K562 (cell line): Measurements from ENCODE around the gene AP4E1. TPM values are rescaled to one million over a fixed set of nuclear protein-coding genes. Genes with fewer than 3 reads are reported as not detected.

Source experiments
- ARHGAP35 ChIP-seq: fragments of 450-650 bp; IDR thresholded peaks from 2 replicates; pipeline ENCODE4 v1.6.1; 2018; ENCODE audit not compliant: partially characterized antibody
- CCNT2 ChIP-seq: IDR thresholded peaks from 2 replicates; pipeline ENCODE4 v1.6.1; 2011; ENCODE audit warnings: borderline replicate concordance, low read depth, mild to moderate bottlenecking, moderate library complexity, mixed read lengths, low read length; ENCODE audit not compliant: insufficient read length; ENCODE audit errors: extremely low read depth
- GABPA ChIP-seq: fragments of 200-800 bp; sonication (Bioruptor generic); conservative IDR thresholded peaks from 2 replicates; pipeline ENCODE4 v1.6.1; 2016; ENCODE audit warnings: low read depth, missing genetic modification characterization, missing compliant biosample characterization
- MAFK ChIP-seq: IDR thresholded peaks from 2 replicates; pipeline ENCODE4 v1.6.1; 2011; ENCODE audit warnings: low read length, improper control_type of control experiment
- MBD1 ChIP-seq: fragments of 250-450 bp; sonication (Bioruptor Pico); IDR thresholded peaks from 2 replicates; pipeline ENCODE4 v1.8.0; 2022; ENCODE audit warnings: inconsistent platforms
- RERE ChIP-seq: sonication (generic); formaldehyde crosslinking; IDR thresholded peaks from 2 replicates; pipeline ENCODE4 v1.8.0; 2023; ENCODE audit warnings: missing genetic modification reagents, mild to moderate bottlenecking, borderline replicate concordance
- ZNF124 ChIP-seq: sonication (generic); formaldehyde crosslinking; IDR thresholded peaks from 2 replicates; pipeline ENCODE4 v1.8.1; 2022; ENCODE audit warnings: missing genetic modification reagents
- ZNF407 ChIP-seq: fragments of 450-650 bp; IDR thresholded peaks from 2 replicates; pipeline ENCODE4 v1.6.1; 2016; ENCODE audit warnings: low read depth
- ZNF830 ChIP-seq: fragments of 250-450 bp; sonication (Bioruptor Pico); IDR thresholded peaks from 2 replicates; pipeline ENCODE4 v1.5.0; 2021; ENCODE audit warnings: mild to moderate bottlenecking
- polyA plus RNA-seq, 8 experiments: library from polyadenylated mRNA; depleted of rRNA in 4 of 8; stranded (reverse) in 5 of 8; unstranded in 3 of 8; fragments of >200 nt; fragmentation: Nextera tagmentation in 2 of 8; fragmentation: Illumina TruSeq in 1 of 8; extraction: Ambion mirVana in 2 of 8; extraction: Trizol in 1 of 8; gene quantifications; 2 replicates each; pipeline versions ENCODE4 v1.2.1 to v1.2.3, GENCODE V29; 2011 to 2014; ENCODE audit warnings: inconsistent platforms in 1 of 8, missing spikeins in 1 of 8
- total RNA-seq, 7 experiments: library from RNA; depleted of rRNA in 6 of 7; stranded (reverse); fragments of >200 nt in 6 of 7; fragmentation: Illumina TruSeq in 2 of 7; extraction: Trizol in 2 of 7; gene quantifications; 2 replicates each; pipeline versions ENCODE4 v1.2.1 to v1.2.3, GENCODE V29; 2011 to 2021; ENCODE audit warnings: low replicate concordance in 1 of 7

Gene AP4E1
- total and polyA plus RNA-seq, 9 of the 15 experiments (the other 6 are each of a cell fraction or from before 2014, with no cell fraction given) = 1.3 to 11.5 (median 4.4) TPM

DNA sequence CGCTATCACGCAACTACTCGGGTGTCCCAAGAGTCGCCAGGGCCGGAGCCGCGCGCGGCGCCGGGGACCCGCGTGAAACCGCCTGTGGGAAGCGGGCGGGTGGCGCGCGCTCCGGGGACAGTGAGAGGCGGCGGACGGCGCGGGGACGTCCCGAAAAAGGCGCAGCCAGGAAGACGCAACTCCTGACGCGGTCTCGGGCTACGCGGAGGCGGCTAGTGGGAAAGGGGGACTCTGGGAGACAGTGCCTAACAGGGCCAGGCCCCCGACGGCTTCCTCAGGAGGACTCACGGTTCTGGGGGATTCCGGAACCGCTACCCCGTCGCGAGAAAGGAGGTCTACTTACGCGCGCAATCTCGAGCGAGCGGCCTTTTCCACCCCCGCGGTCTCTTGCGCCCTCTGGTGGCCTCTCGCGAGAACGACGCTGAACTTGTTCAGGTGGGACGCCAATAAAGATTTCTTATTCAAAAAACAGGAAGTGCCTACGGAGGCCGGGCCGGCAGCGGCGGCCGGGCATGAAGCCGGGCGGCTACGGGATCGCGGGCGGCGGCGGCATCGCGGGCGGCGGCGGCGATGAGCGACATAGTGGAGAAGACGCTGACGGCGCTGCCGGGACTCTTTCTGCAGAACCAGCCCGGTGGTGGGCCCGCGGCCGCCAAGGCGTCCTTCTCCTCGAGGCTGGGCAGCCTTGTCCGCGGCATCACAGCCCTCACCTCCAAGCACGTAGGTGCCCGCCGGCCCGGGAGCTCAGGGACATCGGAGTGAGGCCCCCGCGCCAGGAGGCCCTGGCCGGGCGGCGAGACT, at the start of gene AP4E1 (continued):
- no peak for TF ChIP-seq MBD1 (CRISPR knock-in tag)
- no peak for TF ChIP-seq ARHGAP35
- no peak for TF ChIP-seq MAFK
- TF ChIP-seq RERE (CRISPR knock-in tag) = no peak
- no peak for TF ChIP-seq ZNF830 (CRISPR knock-in tag)
- TF ChIP-seq CCNT2 = peak; percentile 25
- TF ChIP-seq ZNF124 = no peak
- peak; percentile 92 for TF ChIP-seq ZNF407
- peak; percentile 94 for TF ChIP-seq GABPA (tag)
